Vagina (tissue), 2 donors: ENCODE results near the gene RABL6. TPM values are rescaled to one million over a fixed set of nuclear protein-coding genes. Genes with fewer than 3 reads are reported as not detected.

Source experiments
- DNase-seq, 2 donors: peaks; one replicate each; pipeline ENCODE4 v3.0.0-alpha.2; 2017; ENCODE audit errors: extremely low spot score in 2 of 2
- H3K27ac ChIP-seq: fragments of 200-600 bp; sonication (generic); one replicate; pipeline ENCODE4 v1.5.1; 2019
- H3K27me3 ChIP-seq: fragments of 200-600 bp; sonication (generic); one replicate; pipeline ENCODE4 v1.5.1; 2019
- H3K36me3 ChIP-seq, 2 donors: fragments of 200-600 bp; sonication (generic); one replicate each; pipeline ENCODE4 v1.5.1; 2017 to 2019
- H3K4me1 ChIP-seq: fragments of 200-600 bp; sonication (generic); one replicate; pipeline ENCODE4 v1.5.1; 2019
- H3K4me3 ChIP-seq, 2 donors: fragments of 200-600 bp; sonication (generic); 1 replicate in 1 of 2; 2 replicates in 1 of 2; pipeline ENCODE4 v1.5.1; 2016 to 2019
- H3K9me3 ChIP-seq: fragments of 200-600 bp; sonication (generic); one replicate; pipeline ENCODE4 v1.5.1; 2019
- CTCF ChIP-seq, 3 experiments: fragments of 450-650 bp in 2 of 3; fragments of 200-600 bp in 1 of 3; sonication (generic) in 1 of 3; IDR thresholded peaks; one replicate each; pipeline ENCODE4 v1.5.1; 2017 to 2019; ENCODE audit warnings: antibody characterized with exemption in 3 of 3, mild to moderate bottlenecking in 2 of 3, moderate library complexity in 2 of 3
- POLR2A ChIP-seq, 2 donors: fragments of 450-650 bp; IDR thresholded peaks; one replicate each; pipeline ENCODE4 v1.6.1; 2017; ENCODE audit warnings: antibody characterized with exemption in 2 of 2, mild to moderate bottlenecking in 2 of 2, moderate library complexity in 2 of 2
- POLR2AphosphoS5 ChIP-seq, 2 donors: sonication (generic); formaldehyde crosslinking; IDR thresholded peaks; one replicate each; pipeline ENCODE4 v1.9.0; 2017; ENCODE audit warnings: antibody characterized with exemption in 2 of 2, mild to moderate bottlenecking in 2 of 2, low read depth in 1 of 2; ENCODE audit not compliant: insufficient read depth in 1 of 2
- intact Hi-C: fragments of 100-400 bp; cut with DNase I; formaldehyde crosslinking; loops from one replicate; pipeline ENCODE4 v1.15.1; 2023
- total RNA-seq: library from RNA; depleted of rRNA; stranded (reverse); fragments of >200 nt; gene quantifications from one replicate; pipeline ENCODE4 v1.2.3, GENCODE V29; 2016

The RABL6 gene
- total RNA-seq, 1 donor from 2014 or later: 31.7 TPM

- H3K9me3 ChIP-seq: no peaks in the 10 kb centered on the region
- TF ChIP-seq CTCF (IDR thresholded peaks at IDR 0.05) (no peak), POLR2A (IDR thresholded peaks at IDR 0.05) (no peak), POLR2AphosphoS5 (IDR thresholded peaks at IDR 0.05; ENCODE audit: insufficient read depth in 1 of 2, low read depth in 1 of 2) (no peak)
- H3K4me1 ChIP-seq: peaks cover 27% of the 10 kb centered on the region
- no peak overlapping the region for H3K27ac ChIP-seq
- H3K27me3 ChIP-seq: no peaks in the 10 kb centered on the region
- H3K36me3 ChIP-seq: peaks cover 0 to 35% of the 10 kb centered on the region in 2 donors
- intact Hi-C loops: no loop called here
- no peak for DNase-seq
- H3K4me3 ChIP-seq: no peak overlapping the region
Observed at GRCh38 chr9:136858844-136859757, 51.4 kb downstream of the RABL6 start.

- TF ChIP-seq POLR2A (IDR thresholded peaks at IDR 0.05): no peak
- TF ChIP-seq POLR2AphosphoS5 (IDR thresholded peaks at IDR 0.05; ENCODE audit: insufficient read depth in 1 of 2, low read depth in 1 of 2): no peak
- no peak for TF ChIP-seq CTCF (IDR thresholded peaks at IDR 0.05)
- H3K4me3 ChIP-seq: no peak overlapping the region
- peaks cover 41% of the 10 kb centered on the region for H3K4me1 ChIP-seq
- no peaks in the 10 kb centered on the region for H3K27me3 ChIP-seq
- no peak for DNase-seq
- intact Hi-C loops: no loop called here
- H3K27ac ChIP-seq: no peak overlapping the region
- peaks cover 0 to 35% of the 10 kb centered on the region in 2 donors for H3K36me3 ChIP-seq
- no peaks in the 10 kb centered on the region for H3K9me3 ChIP-seq
Observed at GRCh38 chr9:136860529-136860928, 52.8 kb downstream of the RABL6 start.

GRCh38 chr9:136860933-136861873 is 53.5 kb downstream of the RABL6 start:
- Histone ChIP-seq H3K4me3 (no peak overlapping the region), H3K9me3 (no peaks in the 10 kb centered on the region), H3K4me1 (peaks cover 42% of the 10 kb centered on the region), H3K36me3 (peaks cover 0 to 35% of the 10 kb centered on the region in 2 donors), H3K27me3 (no peaks in the 10 kb centered on the region), H3K27ac (no peak overlapping the region)
- no peak for TF ChIP-seq CTCF (IDR thresholded peaks at IDR 0.05)
- no peak for TF ChIP-seq POLR2A (IDR thresholded peaks at IDR 0.05)
- TF ChIP-seq POLR2AphosphoS5 (IDR thresholded peaks at IDR 0.05; ENCODE audit: insufficient read depth in 1 of 2, low read depth in 1 of 2): no peak
- no peak for DNase-seq
- intact Hi-C loops: no loop called here

GRCh38 chr9:136861874-136862457 is 54.2 kb downstream of the RABL6 start:
- H3K27me3 ChIP-seq: no peaks in the 10 kb centered on the region
- peaks cover 44% of the 10 kb centered on the region for H3K4me1 ChIP-seq
- no peak overlapping the region for H3K4me3 ChIP-seq
- DNase-seq: no peak
- H3K27ac ChIP-seq: no peak overlapping the region
- no peak for TF ChIP-seq CTCF (IDR thresholded peaks at IDR 0.05)
- TF ChIP-seq POLR2AphosphoS5 (IDR thresholded peaks at IDR 0.05; ENCODE audit: insufficient read depth in 1 of 2, low read depth in 1 of 2): no peak
- no peak for TF ChIP-seq POLR2A (IDR thresholded peaks at IDR 0.05)
- no peaks in the 10 kb centered on the region for H3K9me3 ChIP-seq
- H3K36me3 ChIP-seq: peaks cover 0 to 35% of the 10 kb centered on the region in 2 donors
- intact Hi-C loops: no loop called here
